Inflammatory macrophage treated with lipopolysaccharide for 4 hours (primary cell): ENCODE measurements around the gene ALDH2.
"Not testable (repeated sequence)": the region's sequence is repeated elsewhere in the genome, so short reads cannot be mapped to it uniquely, and the experiment has no call there.

Source experiments
- DNase-seq: peaks from one replicate; pipeline ENCODE4 v3.0.0-alpha.2; 2020

The ALDH2 gene

DNA sequence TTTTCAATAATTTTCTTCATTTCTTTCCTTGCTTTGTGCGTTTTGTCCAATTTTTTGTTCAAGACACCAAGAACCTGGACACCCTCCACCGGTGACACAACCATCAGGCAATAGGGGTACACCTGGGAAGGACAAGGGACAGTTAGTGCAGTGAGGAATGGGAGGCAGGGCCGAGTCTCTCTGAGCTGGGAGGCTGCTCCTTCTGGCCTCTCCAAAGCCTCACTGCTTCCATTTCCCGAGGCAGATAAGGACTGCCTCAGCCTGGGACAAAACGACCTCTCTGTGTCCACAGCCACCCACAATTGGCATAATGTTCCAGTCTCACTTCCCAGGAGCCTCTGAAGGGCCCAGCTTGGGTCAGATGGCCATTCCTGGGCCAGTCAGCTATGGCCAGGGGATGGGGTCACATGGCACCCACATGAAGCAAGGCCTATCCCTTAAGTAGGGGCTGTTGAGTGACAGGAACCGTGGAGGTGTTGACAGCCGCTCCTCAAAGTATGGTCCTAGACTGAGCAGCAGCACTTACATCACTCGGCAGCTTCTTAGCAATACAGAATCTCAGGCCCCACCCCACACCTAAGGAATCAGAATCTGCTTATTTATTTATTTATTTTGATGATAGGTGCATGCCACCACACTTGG, 61.7 kb downstream of the ALDH2 start:
- no peak for DNase-seq

DNA sequence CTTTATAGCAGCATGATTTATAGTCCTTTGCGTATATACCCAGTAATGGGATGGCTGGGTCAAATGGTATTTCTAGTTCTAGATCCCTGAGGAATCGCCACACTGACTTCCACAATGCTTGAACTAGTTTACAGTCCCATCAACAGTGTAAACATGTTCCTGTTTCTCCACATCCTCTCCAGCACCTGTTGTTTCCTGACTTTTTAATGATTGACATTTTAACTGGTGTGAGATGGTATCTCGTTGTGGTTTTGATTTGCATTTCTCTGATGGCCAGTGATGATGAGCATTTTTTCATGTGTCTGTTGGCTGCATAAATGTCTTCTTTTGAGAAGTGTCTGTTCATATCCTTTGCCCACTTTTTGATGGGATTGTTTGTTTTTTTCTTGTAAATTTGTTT, 62.9 kb downstream of the ALDH2 start:
- not testable (repeated sequence) for DNase-seq

DNA sequence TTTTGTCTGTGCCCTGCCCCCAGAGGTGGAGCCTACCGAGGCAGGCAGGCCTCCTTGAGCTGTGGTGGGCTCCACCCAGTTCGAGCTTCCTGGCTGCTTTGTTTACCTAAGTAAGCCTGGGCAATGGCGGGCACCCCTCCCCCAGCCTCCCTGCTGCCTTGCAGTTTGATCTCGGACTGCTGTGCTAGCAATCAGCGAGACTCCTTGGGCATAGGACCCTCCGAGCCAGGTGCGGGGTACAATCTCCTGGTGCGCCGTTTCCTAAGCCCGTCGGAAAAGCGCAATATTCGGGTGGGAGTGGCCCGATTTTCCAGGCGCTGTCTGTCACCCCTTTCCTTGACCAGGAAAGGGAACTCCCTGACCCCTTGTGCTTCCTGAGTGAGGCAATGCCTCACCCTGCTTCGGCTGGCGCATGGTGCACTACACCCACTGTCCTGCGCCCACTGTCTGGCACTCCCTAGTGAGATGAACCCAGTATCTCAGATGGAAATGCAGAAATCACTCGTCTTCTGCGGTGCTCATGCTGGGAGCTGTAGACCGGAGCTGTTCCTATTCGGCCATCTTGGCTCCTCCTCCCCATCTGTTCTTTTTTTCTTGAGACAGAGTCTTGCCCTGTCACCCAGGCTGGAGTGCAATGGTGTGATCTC, 68.1 kb downstream of the ALDH2 start:
- peak; percentile 64 for DNase-seq

DNA sequence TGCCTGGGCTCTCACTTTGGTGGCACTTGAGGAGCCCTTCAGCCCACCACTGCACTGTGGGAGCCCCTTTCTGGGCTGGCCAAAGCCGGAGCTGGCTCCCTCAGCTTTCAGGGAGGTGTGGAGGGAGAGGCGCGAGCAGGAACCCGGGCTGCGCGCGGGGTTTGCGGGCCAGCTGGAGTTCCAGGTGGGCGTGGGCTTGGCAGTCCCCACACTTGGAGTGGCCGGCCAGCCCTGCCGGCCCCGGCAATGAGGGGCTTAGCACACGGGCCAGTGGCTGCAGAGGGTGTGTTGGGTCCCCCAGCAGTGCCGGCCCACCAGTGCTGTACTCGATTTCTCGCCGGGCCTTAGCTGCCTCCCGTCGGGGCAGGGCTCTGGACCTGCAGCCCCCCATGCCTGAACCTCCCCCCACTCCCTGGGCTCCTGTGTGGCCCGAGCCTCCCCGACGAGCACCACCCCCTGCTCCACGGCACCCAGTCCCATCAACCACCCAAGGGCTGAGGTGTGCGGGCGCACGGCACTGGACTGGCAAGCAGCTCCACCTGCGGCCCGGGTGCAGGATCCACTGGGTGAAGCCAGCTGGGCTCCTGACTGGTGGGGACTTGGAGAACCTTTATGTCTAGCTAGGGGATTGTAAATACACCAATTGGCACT, 68.9 kb downstream of the ALDH2 start:
- not testable (repeated sequence) for DNase-seq

DNA sequence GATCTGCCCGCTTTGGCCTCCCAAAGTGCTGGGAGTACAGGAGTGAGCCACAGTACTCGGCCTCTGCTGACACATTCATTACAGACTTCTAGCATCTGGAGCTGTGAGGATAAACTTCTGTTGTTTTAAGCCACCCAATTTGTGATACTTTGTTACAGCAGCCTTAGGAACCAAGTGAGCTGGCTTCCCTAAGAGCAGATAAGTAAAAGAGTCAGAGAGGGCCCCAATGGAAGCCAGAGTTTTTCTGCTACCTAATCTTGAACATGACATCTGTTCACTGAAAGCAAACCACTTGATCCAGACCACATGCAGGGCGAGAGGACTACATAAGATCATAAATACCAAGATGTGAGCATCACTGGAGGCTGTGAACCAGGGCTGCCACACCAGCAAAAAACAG, 71.6 kb downstream of the ALDH2 start:
- DNase-seq: no peak

DNA sequence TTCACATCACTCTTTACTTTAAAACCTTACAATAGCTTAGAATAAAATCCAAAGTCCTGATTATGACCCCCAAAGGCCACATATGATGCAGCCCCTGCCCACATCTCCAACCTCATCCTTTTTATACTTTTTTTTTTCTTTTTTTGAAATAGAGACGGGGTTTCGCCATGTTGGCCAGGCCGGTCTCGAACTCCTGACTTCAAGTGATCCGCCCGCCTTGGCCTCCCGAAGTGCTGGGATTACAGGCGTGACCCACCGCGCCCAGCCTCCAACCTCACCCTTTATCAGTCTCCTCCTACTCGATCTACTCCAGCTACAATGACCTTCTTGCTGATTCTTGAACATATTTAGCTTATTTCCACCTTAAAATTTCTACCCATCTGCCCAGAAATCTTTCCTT, 74.1 kb downstream of the ALDH2 start:
- DNase-seq: no peak

DNA sequence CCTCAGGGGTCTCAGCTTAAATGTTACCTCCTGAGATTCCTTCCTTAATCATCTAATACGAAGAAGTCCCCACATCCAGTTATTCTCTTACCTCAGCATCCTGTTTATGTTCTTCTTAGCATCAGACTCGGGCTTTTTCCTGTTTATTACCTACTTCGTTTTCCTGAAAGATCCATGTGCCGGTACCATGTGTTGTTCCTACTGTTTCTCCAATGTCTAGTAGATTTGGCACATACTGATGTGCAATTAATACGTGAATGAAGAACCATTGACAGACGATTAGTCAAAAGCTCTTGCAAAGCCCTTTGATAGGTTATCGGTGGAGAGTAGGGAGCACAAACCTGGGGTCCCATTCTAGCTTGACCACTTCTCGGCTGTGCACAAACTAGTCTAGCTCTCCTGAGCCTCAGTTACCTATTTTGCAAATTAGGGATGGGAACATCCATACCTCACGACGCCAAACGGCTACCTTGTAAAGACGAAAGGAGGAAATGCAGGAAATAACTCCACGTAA, 74.6 kb downstream of the ALDH2 start:
- DNase-seq: no peak

DNA sequence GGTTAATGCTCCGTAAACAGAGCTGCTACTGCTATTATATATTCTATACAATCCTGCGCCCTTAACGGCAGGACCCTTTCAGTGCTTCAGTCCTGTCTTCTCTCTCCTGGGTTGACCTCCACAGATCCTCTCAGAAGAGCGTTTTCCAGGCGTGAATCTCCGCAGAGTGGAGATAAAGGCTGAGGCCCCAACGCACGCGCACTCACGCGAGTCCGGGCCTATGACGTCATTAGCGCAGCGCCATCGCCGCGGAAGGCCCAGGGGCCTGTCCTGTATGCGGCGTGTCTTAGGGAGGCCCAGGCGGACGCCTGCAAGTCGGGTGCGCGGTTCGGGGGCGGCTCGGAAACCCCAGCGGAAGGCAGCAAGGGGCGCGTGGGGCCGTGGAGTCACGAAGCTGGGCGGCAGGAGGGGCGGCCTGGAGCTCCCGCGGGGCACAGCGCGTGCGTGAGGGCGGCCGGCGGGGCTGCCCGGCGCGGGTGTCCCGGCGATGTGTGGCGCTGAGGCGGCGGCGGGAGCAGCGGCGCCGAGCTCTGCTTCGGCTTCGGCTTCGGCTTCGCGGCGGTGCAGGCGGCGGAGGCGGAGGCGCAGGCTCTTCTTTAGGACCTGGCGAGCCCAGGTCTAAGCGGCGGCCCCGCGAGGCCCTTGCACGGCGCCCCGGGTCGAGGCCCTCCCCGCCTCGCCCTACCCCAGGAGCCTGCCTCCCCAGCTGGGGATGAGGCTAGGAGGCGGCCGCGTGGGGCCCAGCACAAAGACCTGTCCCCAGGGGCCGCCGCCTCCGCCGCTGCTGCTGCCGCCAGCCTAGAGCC, 75.2 kb downstream of the ALDH2 start, which contains the start of gene MAPKAPK5:
Gene MAPKAPK5, plus strand, starts transcription at position 479 of the 806 bp plus-strand sequence. CDS start 506 bp downstream, outside the sequence.
- peak; percentile 93 for DNase-seq

DNA sequence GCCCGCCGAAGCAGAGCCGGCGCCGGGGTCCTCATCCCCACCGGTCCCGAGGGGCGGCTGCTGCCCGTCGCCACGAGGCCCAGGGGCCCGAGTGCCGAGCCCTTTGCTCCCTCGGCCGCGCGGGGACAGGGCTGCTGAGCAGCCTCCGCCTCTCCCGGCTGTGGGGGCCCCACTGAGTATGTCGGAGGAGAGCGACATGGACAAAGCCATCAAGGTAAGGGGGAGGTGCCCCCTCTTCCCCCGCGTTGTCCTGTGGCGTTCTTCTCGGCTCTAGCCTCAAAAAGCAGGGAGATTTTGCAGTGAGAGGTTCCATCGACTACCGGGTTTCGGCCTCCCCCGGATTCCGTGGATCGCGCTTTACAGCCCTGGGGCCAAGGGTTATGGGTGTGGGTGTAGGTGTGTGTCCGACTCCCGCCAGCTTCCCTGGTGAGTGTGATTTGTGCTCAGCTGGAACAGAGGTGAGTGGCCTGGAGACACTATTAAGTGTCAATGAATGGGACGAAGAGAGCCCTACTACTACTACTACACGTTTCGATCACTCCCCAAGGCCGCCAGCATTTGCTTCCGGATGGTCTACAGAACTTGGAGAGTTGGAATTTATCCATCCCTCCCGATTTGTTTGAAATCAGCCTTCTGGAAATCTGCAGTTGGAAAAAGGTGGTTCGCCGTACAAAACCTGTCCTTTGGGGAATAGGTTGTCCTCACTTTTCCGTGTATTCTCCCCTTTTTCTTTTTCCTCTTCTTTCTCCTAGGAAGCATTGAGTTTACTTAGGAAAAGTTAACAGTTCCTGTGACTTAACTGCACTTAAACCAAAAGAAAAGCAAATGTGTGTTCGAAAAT, 76.0 kb downstream of the ALDH2 start:
- peak; percentile 22 for DNase-seq

DNA sequence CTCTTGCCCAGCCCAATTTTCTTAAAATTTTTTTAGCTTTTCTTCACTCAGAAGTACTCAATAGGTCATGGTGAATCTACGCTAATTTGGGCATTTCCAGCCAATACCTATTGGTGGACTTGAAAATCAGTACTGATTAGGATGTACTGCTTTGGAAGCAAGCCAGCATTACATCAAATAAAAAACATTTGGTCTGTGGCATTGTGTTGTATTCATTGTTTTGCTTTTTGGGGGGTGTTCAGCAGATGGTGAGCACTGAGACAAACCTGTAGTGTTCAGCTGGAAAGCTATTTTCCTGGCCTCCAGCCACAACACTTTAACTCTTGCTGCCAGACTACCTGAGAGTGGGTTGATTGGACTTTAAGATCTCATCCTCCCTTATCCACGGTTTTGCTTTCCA, 79.3 kb downstream of the ALDH2 start:
- no peak for DNase-seq

DNA sequence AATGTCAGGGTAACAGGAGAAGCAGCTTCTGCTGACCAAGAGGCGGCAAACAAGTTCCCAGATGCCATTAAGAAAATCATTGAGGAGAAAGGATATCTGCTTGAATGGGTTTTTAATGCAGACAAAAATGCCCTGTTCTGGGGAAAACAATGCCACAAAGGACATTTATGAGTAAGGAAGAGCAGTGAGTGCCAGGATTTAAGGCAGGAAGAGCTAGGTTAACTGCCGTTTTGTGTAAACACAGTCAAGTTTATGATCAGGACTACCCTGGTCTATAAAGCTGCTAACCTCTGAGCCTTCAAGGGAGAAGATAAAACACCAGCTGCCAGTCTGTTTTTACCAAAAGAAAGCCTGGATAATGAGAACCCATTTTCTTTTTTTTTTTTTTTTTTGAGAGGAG, 83.8 kb downstream of the ALDH2 start:
- no peak for DNase-seq

DNA sequence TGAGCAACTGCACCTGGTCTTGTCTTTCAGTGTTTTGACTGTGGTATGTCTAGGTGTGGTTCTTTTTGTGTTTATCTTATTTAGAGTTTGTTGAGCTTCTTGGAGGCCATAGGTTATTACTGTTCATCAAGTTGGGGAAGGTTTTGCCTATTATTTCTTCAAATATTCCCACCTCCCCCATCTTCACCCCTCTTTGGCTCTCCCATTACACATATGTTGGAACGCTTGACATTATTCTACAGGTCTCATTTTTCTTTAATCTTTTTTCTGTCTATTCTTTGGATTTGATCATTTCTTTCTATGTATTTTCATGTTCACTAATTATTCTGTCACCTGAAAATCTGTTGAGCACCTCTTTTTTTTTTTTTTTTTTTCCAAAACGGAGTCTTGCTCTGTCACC, 91.5 kb downstream of the ALDH2 start:
- DNase-seq: no peak

DNA sequence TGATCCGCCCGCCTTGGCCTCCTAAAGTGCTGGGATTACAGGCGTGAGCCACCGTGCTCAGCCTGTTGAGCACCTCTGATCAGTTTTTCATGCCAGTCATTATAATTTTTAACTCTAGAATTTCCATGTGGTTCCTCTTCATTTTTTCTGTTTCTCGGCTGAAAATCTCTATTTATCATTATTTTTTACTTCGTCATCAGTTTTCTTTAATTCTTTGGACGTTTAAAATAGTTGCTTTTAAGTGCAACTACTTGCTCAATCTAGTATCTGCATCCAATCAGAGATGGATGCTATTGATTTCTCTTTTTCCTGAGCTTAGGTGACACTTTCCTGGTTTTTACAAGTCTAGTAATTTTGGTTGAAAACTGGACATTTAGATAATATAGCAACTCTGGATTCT, 92.0 kb downstream of the ALDH2 start:
- DNase-seq: no peak

DNA sequence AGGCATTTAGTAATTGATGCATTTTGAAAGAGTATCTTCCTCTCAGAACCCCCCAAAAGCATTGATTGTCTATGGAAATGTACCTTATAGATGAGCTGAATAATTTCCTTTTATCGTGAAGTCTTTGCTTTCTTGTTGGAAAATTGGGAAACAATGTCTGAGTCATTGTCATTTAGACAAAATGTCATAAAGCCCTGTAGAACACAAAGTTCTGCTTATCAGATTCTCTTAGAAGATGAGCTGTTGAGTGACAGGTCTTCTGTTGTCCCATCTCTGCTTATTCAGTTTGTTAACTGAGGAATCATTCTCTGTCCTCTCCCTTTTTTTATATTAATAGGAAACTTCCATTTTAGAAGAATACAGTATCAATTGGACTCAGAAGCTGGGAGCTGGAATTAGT, 98.2 kb downstream of the ALDH2 start:
- peak; percentile 79 for DNase-seq
